ENCODE results near the gene TMEM123.
A peak's percentile ranks its signal among the peaks of the same experiment; 100 is the strongest.

TMEM123 gene

DNA sequence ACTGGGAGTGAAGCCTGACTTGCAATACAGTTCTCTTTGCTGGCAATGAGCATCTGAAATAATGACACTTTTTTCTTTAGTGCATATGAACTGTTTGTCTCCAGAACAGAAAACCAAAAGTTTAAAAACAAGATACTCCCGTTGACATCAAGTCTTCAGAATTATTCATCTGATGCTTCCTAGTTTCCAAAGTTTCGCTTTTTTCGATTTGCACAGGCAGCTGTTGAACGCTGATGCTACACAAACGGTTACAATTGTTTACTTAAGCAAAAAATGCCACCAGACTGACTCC is 106.2 kb downstream of the TMEM123 start:
- DNase-seq (ENCODE audit: low read depth): no peak
- TF ChIP-seq, protein P1, sequence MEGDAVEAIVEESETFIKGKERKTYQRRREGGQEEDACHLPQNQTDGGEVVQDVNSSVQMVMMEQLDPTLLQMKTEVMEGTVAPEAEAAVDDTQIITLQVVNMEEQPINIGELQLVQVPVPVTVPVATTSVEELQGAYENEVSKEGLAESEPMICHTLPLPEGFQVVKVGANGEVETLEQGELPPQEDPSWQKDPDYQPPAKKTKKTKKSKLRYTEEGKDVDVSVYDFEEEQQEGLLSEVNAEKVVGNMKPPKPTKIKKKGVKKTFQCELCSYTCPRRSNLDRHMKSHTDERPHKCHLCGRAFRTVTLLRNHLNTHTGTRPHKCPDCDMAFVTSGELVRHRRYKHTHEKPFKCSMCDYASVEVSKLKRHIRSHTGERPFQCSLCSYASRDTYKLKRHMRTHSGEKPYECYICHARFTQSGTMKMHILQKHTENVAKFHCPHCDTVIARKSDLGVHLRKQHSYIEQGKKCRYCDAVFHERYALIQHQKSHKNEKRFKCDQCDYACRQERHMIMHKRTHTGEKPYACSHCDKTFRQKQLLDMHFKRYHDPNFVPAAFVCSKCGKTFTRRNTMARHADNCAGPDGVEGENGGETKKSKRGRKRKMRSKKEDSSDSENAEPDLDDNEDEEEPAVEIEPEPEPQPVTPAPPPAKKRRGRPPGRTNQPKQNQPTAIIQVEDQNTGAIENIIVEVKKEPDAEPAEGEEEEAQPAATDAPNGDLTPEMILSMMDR (IDR thresholded peaks at IDR 0.05; ENCODE audit: control insufficient read depth, extremely low read depth, insufficient read depth): no peak

More for the DNA sequence above, 106.2 kb downstream of the TMEM123 start:
- peak overlapping the region; percentile 91 for H3K4me3 ChIP-seq (ENCODE audit: low read depth, low read length)

Measured in LNCaP clone FGC (cell line).